WTC11 (cell line): ENCODE results near the gene PPP2R5E.

Source experiments
- ATF2 ChIP-seq: sonication (generic); formaldehyde crosslinking; IDR thresholded peaks from 2 replicates; pipeline ENCODE4 v1.8.1; 2022; ENCODE audit warnings: low read depth, missing genetic modification reagents, borderline replicate concordance
- KAT7 ChIP-seq: sonication (generic); formaldehyde crosslinking; IDR thresholded peaks from 2 replicates; pipeline ENCODE4 v1.8.1; 2023; ENCODE audit warnings: missing genetic modification reagents, mild to moderate bottlenecking, borderline replicate concordance
- USF2 ChIP-seq: sonication (generic); formaldehyde crosslinking; IDR thresholded peaks from 2 replicates; pipeline ENCODE4 v1.8.1; 2023; ENCODE audit warnings: mild to moderate bottlenecking, missing genetic modification reagents, moderate library complexity
- ZNF138 ChIP-seq: sonication (generic); formaldehyde crosslinking; conservative IDR thresholded peaks from 2 replicates; pipeline ENCODE4 v1.8.1; 2022; ENCODE audit warnings: mild to moderate bottlenecking, moderate library complexity, missing genetic modification reagents
- TF ChIP-seq, protein P1 (sequence below): fragments of 200-600 bp; IDR thresholded peaks from 2 replicates; pipeline ENCODE4 v1.8.0; 2022; ENCODE audit warnings: antibody characterized with exemption
- TF ChIP-seq, protein P2 (sequence below): sonication (generic); formaldehyde crosslinking; IDR thresholded peaks from 2 replicates; pipeline ENCODE4 v1.8.0; 2022; ENCODE audit warnings: mild to moderate bottlenecking, missing genetic modification reagents
- TF ChIP-seq, protein P3 (sequence below): sonication (generic); formaldehyde crosslinking; conservative IDR thresholded peaks from 2 replicates; pipeline ENCODE4 v1.8.1; 2022; ENCODE audit warnings: mild to moderate bottlenecking, missing genetic modification reagents

DNA sequence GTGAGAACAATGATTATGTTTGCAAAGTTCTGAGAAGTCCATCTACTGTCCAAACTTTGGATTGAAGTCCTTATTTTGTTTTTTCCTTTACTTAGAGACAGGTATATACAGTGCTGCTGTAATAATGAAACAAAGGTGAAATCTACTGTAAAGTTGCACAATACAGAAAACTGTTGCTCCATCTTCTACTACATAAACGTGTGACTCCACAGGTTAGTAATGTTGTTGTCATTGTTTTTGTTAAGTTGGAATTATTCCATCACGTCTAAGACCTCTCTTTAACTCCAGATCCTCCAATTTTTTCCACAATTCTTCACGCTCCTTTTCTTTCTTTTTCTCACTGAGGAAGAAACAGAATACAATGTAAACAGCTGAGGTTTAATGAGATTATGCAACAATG, 167.4 kb downstream of the PPP2R5E start:
- TF ChIP-seq, protein P1, sequence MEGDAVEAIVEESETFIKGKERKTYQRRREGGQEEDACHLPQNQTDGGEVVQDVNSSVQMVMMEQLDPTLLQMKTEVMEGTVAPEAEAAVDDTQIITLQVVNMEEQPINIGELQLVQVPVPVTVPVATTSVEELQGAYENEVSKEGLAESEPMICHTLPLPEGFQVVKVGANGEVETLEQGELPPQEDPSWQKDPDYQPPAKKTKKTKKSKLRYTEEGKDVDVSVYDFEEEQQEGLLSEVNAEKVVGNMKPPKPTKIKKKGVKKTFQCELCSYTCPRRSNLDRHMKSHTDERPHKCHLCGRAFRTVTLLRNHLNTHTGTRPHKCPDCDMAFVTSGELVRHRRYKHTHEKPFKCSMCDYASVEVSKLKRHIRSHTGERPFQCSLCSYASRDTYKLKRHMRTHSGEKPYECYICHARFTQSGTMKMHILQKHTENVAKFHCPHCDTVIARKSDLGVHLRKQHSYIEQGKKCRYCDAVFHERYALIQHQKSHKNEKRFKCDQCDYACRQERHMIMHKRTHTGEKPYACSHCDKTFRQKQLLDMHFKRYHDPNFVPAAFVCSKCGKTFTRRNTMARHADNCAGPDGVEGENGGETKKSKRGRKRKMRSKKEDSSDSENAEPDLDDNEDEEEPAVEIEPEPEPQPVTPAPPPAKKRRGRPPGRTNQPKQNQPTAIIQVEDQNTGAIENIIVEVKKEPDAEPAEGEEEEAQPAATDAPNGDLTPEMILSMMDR: no peak
- TF ChIP-seq ATF2 (CRISPR knock-in tag) (no peak), USF2 (CRISPR knock-in tag) (no peak), ZNF138 (CRISPR knock-in tag) (no peak), KAT7 (CRISPR knock-in tag) (no peak)
- TF ChIP-seq, protein P2, sequence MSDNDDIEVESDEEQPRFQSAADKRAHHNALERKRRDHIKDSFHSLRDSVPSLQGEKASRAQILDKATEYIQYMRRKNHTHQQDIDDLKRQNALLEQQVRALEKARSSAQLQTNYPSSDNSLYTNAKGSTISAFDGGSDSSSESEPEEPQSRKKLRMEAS: no peak
- TF ChIP-seq, protein P3, sequence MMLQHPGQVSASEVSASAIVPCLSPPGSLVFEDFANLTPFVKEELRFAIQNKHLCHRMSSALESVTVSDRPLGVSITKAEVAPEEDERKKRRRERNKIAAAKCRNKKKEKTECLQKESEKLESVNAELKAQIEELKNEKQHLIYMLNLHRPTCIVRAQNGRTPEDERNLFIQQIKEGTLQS (CRISPR knock-in tag): no peak
